Suppressor macrophage treated with lipopolysaccharide for 4 hours (primary cell): ENCODE data around the gene TNPO1.
"Not testable (repeated sequence)": the region's sequence is repeated elsewhere in the genome, so short reads cannot be mapped to it uniquely, and the experiment has no call there.

Experiments
- DNase-seq: peaks from one replicate; pipeline ENCODE4 v3.0.0-alpha.2; 2020

TNPO1 gene

GRCh38 chr5:72816284-72817075 lies at the start of gene TNPO1:
TNPO1 (plus strand) TSS chr5:72816661; CDS start chr5:72816738, 77 bp downstream.
- DNase-seq, result peak; percentile 92

- no peak for DNase-seq
Measured at GRCh38 chr5:72767289-72768010, 49.0 kb upstream of the TNPO1 start.

- no peak for DNase-seq
Measured at GRCh38 chr5:72770266-72770665, 46.2 kb upstream of the TNPO1 start.

GRCh38 chr5:72776684-72777083 lies 39.8 kb upstream of the TNPO1 start:
- no peak for DNase-seq

- no peak for DNase-seq
Measured at GRCh38 chr5:72779520-72779919, 36.9 kb upstream of the TNPO1 start.

- no peak for DNase-seq
Measured at GRCh38 chr5:72783354-72783753, 33.1 kb upstream of the TNPO1 start.

GRCh38 chr5:72784129-72784528 lies 32.3 kb upstream of the TNPO1 start:
- no peak for DNase-seq

GRCh38 chr5:72785801-72786200 lies 30.7 kb upstream of the TNPO1 start:
- no peak for DNase-seq

GRCh38 chr5:72786676-72787075 lies 29.8 kb upstream of the TNPO1 start:
- DNase-seq, result no peak

- no peak for DNase-seq
Measured at GRCh38 chr5:72788866-72789505, 27.5 kb upstream of the TNPO1 start.

- DNase-seq, result no peak
Measured at GRCh38 chr5:72790186-72790585, 26.3 kb upstream of the TNPO1 start.

GRCh38 chr5:72792662-72793061 lies 23.8 kb upstream of the TNPO1 start:
- not testable (repeated sequence) for DNase-seq

GRCh38 chr5:72796001-72796400 lies 20.5 kb upstream of the TNPO1 start:
- no peak for DNase-seq

- no peak for DNase-seq
Measured at GRCh38 chr5:72799721-72800120, 16.7 kb upstream of the TNPO1 start.

- not testable (repeated sequence) for DNase-seq
Measured at GRCh38 chr5:72808637-72809036, 7.8 kb upstream of the TNPO1 start.

- no peak for DNase-seq
Measured at GRCh38 chr5:72811849-72812248, 4.6 kb upstream of the TNPO1 start.

GRCh38 chr5:72812488-72812887 lies 4.0 kb upstream of the TNPO1 start:
- peak; percentile 79 for DNase-seq

- DNase-seq, result no peak
Measured at GRCh38 chr5:72814104-72814503, 2.4 kb upstream of the TNPO1 start.

GRCh38 chr5:72814864-72815263 lies 1.6 kb upstream of the TNPO1 start:
- DNase-seq, result no peak

GRCh38 chr5:72815580-72816283 lies 729 bp upstream of the TNPO1 start:
- DNase-seq, result peak; percentile 31

- peak; percentile 85 for DNase-seq
Measured at GRCh38 chr5:72817076-72817481, 618 bp downstream of the TNPO1 start.

- DNase-seq, result peak; percentile 22
Measured at GRCh38 chr5:72817671-72818266, 1.3 kb downstream of the TNPO1 start.
